NCI-H1930 (cell line): ENCODE results near the gene ARHGAP42.

Experiments
- DNase-seq, 2 experiments: peaks; one replicate each; lab custom pipeline; 2025; lab: John Stamatoyannopoulos, UW

The ARHGAP42 gene

DNA sequence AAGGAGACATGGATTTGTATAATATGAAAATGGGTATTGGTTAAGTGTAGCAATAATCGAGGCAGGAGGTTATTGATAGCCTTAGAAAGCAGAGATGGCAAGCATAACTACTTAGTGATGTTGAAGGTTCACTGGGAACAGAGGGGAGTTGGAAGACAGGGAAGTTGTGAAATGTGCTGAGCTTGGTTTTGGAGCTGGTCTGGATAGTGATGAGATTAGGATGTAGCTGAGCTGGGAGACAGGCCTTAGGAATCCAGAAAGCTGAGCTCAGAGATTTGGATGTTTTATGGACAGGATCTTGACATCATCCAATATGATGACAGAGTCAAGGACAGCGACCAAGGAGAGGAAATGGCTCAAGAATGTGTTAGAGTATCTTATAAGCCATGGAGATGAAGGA lies 113.1 kb downstream of the ARHGAP42 start:
- no peak for DNase-seq

GRCh38 chr11:100801225-100801999 lies 114.3 kb downstream of the ARHGAP42 start:
- no peak for DNase-seq

GRCh38 chr11:100805506-100806199 lies 118.6 kb downstream of the ARHGAP42 start:
- no peak for DNase-seq

DNA sequence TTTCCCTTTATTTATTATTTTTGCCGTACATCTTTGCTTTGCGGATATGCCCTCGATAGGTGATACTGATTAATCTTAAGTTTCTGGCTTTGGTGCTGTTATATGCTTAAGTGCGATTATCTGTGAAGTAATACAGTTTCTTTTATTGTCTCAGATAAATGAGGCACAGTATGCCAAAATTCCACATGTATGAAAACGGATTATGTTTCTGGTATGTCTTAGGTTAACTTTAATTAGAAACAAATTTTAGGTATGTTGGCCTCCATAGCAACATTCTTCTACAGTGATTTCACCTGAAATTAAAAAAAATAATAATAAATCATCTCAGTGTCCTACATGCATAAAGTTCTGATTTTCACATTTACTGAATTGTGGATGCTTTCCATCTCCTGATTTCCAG lies 119.2 kb downstream of the ARHGAP42 start:
- DNase-seq: no peak

DNA sequence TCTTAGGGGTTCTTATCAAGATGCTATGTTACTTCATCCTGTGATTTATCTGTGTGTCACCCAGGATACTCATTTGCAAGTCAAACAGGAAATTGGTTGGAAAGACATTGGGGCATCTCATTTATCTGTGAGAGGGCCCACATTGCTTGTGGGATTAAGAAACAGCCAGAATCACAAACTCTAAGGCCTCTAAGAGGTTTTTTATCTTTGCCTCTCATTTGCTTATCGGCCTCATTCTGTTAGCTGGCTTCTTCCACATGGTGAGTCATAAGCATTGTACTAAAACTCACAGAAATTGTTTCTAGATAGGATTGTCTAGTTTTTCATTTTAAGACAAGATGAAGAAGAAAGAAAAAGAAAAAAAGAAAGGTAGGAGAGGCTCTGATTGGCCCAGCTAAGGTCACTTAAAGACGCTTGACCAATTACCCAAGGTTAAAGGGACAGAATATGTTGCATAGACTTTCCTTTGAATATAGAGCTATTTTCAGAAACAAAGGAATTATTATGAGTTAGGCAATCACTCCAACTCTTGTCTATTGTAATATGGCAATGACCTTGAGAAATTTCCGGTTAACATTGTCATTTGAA lies 121.9 kb downstream of the ARHGAP42 start:
- no peak for DNase-seq

DNA sequence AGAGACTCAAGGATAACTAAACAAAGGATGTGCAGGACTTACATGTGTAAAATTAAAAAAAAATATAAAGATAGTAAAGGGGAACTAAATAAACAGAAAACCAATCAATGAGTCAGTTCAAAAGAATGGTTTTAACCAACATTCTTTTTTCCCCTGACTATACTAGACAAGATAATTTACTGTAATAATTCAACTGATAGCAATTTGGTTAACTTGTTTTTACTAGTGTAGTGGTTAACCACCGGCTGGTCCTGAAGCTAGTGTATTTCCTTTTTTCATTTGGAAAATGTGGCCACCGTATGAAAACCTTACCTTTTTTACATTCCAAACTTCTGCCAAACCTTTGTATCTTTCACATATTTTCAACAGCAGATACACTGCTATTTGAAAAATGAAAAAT lies 123.1 kb downstream of the ARHGAP42 start:
- no peak for DNase-seq

DNA sequence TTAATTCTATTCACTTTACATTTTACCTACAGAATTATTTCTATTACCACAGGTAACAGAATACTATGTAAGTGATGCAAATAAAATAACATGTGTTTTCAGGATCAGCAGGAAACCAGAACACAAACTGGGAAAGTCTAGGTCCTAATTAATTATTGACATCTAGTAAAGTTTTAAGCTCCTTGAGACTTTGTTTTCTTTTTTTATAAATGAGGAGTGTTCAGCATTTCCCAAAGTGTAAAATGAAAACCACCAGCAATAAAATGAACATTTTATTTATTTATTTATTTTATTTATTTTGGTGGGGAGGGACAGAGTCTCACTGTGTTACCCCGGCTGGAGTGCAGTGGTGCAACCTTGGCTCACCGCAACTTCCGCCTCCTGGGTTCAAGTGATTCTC lies 123.6 kb downstream of the ARHGAP42 start:
- DNase-seq: no peak

- DNase-seq: no peak
These were observed 125.4 kb downstream of the ARHGAP42 start for GRCh38 chr11:100812517-100812916.

DNA sequence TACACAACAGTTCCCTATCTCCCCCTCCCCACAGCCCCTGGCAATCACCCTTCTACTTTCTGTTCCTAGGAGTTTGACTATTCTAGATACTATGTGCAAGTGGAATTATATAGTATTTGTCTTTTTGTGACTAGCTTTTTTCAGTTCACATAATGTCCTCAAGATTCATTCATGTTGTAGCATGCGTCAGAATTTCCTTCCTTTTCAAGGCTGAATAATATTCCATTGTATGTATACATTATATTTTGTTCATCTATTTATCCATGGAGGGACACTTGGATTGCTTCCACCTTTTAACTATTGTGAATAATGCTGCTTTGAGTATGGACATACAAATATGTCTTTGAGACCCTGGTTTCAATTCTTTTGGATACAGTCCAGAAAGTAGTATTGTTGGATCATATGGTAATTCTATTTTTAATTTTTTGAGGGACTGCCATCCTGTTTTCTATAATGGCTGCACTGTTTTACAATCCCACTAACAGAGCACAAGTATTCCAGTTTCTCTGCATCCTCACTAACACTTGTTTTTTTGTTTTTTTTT lies 128.8 kb downstream of the ARHGAP42 start:
- DNase-seq: no peak

- no peak for DNase-seq
These were observed 129.7 kb downstream of the ARHGAP42 start for GRCh38 chr11:100816823-100817222.

GRCh38 chr11:100817620-100818019 lies 130.5 kb downstream of the ARHGAP42 start:
- DNase-seq: no peak

GRCh38 chr11:100820621-100821020 lies 133.5 kb downstream of the ARHGAP42 start:
- no peak for DNase-seq

- no peak for DNase-seq
These were observed 134.1 kb downstream of the ARHGAP42 start for GRCh38 chr11:100821198-100821597.

- DNase-seq: no peak
These were observed 136.3 kb downstream of the ARHGAP42 start for GRCh38 chr11:100823360-100823759.

GRCh38 chr11:100824041-100824809 lies 137.1 kb downstream of the ARHGAP42 start:
- no peak for DNase-seq

- DNase-seq: no peak
These were observed 138.5 kb downstream of the ARHGAP42 start for GRCh38 chr11:100825626-100826025.

DNA sequence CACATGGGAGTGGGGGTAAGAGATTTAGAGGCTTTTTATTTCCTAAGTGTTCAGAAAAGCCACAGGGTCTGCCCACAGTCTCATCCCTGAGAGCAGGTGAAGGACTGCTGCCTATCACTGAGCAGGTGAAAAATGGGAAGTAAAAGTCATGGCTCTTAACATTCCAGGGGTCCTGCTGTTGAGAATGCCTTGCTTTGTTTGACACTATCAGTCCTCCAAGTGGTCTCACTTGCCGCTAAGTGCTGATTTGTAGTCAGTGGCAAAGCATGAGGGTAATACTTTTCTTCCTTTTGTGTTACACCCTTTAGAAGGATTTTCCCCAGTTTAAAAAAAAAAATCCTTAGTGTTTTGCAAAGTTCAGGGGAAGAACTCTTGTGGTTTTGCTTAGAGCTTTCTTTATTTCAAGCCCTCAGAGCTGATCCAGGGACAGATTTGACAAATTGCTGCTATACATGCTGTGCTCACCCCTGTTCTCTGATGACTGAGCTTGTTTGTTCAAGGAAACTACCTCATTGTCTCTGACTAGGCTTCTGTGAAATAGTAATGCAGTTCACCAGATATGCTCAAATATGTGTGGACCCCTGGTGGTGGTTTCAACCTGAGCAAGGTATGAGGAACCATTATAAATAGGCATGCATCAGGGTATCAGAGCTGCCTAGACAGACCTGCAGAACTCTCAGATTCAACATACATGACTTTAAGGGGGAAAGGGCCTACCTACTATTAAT lies 141.0 kb downstream of the ARHGAP42 start:
- DNase-seq: no peak

- DNase-seq: no peak
These were observed 143.2 kb downstream of the ARHGAP42 start for GRCh38 chr11:100830274-100830673.

DNA sequence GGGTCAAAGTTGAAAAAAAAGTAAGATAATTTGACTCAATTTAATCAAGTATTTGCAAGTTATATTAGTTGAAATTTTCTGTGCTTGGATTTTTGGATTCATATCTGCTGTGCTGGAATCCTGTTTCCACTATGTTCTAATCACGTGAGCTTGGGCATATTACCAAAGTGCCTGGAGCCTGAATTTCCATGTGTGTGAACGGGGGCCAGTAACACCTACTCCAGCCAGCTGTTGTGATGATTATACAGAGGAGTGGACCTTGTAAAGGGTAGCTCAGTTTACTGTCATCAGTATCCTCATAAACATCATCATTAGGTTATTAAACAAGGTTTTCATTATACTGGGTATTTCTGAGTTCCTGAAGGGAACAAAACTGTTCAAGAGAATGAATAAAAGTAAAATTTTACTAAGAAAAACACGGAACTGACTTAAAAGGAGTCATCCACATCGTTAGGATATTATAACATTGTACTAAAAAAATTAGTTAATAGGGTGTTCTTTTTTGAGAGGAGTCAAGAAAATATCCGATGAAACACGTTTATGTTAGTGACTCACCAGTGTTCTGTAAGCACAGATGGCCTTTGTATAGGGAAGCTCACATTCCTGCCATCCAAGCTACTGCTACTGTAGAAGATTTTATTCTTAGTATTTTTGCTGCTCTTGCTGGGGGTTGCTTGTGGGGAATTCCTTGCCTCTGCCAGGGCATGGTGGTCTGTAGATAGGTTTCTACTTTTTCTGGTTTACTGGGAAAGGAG lies 144.1 kb downstream of the ARHGAP42 start:
- DNase-seq: no peak

GRCh38 chr11:100831929-100832494 lies 144.9 kb downstream of the ARHGAP42 start:
- no peak for DNase-seq
